ENCODE results near the gene PRKAG1.
A peak's percentile ranks its signal among the peaks of the same experiment; 100 is the strongest.

The PRKAG1 gene

DNA sequence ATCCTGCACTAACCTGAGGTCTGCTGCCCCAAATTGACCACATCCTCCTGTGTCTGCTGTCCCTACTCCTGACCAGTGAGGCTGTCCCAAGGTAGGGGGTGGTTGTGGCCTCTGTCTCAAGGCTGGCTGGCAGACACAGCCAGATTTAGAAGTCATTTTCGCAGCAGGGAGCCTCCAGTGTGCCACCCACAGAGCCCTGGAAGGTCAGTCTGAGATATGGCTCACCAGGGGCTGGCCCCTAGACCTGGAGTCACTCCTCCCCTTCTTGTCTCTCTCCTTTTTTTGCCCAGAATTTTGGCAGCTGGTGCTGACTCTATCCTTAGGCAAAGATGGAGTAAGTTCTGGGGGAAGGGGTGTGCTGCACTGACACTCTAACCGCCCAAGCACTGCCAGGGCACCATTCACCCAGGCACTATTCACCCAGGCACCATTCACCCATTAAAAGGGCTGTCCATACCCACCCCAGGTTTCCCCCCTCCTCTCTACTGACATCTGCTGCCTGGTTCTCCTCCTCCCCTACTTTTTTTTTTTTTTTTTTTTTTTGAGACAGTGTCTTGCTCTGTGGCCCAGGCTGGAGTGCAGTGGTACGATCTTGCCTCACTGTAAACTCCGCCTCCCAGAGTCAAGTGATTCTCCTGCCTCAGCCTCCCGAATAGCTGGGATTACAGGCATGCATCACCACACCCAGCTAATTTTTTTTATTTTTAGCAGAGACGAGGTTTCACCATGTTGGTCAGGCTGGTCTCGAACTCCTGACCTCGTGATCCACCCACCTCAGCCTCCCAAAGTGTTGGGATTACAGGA lies 27.1 kb downstream of the PRKAG1 start:
- Histone ChIP-seq H3K36me3 (ENCODE audit: control insufficient read depth in 2 of 2, insufficient read depth in 1 of 2, low read length in 2 of 2) (no peaks in the 10 kb centered on the region), H3K27ac (ENCODE audit: extremely low read depth, low read depth, low read length) (no peak overlapping the region), H3K4me1 (ENCODE audit: control insufficient read depth, insufficient read depth, low read length) (no peaks in the 10 kb centered on the region; the same call in 1 of the 2 replicates), H3K4me3 (ENCODE audit: low read depth, low read length) (no peak overlapping the region), H3K9me3 (ENCODE audit: control insufficient read depth, insufficient read depth, low read depth, low read length) (no peaks in the 10 kb centered on the region)
- ChIA-PET CTCF (interaction anchor here (0.6 to 4.5 kb wide), 11 partner anchors 9 to 271 kb away, joined by 3 to 79 read pairs (median 5); partner anchors contain the start of gene WNT1), POLR2A (interaction anchor here (0.7 kb wide), 1 partner anchor 209 kb away, joined by 4 read pairs; no protein-coding TSS in a partner anchor)
- TF ChIP-seq OVOL3 (tag by site-specific recombination; IDR thresholded peaks at IDR 0.05), result no peak
- TF ChIP-seq ZNF514 (tag by site-specific recombination; IDR thresholded peaks at IDR 0.05), result no peak
- TF ChIP-seq ZIC2 (tag by site-specific recombination; IDR thresholded peaks at IDR 0.05), result peak; percentile 88
- TF ChIP-seq, protein P1, sequence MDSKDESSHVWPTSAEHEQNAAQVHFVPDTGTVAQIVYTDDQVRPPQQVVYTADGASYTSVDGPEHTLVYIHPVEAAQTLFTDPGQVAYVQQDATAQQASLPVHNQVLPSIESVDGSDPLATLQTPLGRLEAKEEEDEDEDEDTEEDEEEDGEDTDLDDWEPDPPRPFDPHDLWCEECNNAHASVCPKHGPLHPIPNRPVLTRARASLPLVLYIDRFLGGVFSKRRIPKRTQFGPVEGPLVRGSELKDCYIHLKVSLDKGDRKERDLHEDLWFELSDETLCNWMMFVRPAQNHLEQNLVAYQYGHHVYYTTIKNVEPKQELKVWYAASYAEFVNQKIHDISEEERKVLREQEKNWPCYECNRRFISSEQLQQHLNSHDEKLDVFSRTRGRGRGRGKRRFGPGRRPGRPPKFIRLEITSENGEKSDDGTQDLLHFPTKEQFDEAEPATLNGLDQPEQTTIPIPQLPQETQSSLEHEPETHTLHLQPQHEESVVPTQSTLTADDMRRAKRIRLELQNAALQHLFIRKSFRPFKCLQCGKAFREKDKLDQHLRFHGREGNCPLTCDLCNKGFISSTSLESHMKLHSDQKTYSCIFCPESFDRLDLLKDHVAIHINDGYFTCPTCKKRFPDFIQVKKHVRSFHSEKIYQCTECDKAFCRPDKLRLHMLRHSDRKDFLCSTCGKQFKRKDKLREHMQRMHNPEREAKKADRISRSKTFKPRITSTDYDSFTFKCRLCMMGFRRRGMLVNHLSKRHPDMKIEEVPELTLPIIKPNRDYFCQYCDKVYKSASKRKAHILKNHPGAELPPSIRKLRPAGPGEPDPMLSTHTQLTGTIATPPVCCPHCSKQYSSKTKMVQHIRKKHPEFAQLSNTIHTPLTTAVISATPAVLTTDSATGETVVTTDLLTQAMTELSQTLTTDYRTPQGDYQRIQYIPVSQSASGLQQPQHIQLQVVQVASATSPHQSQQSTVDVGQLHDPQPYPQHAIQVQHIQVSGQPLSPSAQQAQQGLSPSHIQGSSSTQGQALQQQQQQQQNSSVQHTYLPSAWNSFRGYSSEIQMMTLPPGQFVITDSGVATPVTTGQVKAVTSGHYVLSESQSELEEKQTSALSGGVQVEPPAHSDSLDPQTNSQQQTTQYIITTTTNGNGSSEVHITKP (tag by site-specific recombination; IDR thresholded peaks at IDR 0.05), result peak; percentile 91
- peak; percentile 58 for TF ChIP-seq GLIS1 (tag by site-specific recombination; IDR thresholded peaks at IDR 0.05)
- TF ChIP-seq, protein P2, sequence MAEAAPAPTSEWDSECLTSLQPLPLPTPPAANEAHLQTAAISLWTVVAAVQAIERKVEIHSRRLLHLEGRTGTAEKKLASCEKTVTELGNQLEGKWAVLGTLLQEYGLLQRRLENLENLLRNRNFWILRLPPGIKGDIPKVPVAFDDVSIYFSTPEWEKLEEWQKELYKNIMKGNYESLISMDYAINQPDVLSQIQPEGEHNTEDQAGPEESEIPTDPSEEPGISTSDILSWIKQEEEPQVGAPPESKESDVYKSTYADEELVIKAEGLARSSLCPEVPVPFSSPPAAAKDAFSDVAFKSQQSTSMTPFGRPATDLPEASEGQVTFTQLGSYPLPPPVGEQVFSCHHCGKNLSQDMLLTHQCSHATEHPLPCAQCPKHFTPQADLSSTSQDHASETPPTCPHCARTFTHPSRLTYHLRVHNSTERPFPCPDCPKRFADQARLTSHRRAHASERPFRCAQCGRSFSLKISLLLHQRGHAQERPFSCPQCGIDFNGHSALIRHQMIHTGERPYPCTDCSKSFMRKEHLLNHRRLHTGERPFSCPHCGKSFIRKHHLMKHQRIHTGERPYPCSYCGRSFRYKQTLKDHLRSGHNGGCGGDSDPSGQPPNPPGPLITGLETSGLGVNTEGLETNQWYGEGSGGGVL (tag by site-specific recombination; IDR thresholded peaks at IDR 0.05), result peak; percentile 78
- peak; percentile 74 for TF ChIP-seq ZNF341 (tag by site-specific recombination; IDR thresholded peaks at IDR 0.05; ENCODE audit: low read depth)
- TF ChIP-seq, protein P3, sequence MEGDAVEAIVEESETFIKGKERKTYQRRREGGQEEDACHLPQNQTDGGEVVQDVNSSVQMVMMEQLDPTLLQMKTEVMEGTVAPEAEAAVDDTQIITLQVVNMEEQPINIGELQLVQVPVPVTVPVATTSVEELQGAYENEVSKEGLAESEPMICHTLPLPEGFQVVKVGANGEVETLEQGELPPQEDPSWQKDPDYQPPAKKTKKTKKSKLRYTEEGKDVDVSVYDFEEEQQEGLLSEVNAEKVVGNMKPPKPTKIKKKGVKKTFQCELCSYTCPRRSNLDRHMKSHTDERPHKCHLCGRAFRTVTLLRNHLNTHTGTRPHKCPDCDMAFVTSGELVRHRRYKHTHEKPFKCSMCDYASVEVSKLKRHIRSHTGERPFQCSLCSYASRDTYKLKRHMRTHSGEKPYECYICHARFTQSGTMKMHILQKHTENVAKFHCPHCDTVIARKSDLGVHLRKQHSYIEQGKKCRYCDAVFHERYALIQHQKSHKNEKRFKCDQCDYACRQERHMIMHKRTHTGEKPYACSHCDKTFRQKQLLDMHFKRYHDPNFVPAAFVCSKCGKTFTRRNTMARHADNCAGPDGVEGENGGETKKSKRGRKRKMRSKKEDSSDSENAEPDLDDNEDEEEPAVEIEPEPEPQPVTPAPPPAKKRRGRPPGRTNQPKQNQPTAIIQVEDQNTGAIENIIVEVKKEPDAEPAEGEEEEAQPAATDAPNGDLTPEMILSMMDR (tag by site-specific recombination; IDR thresholded peaks at IDR 0.05), result peak; percentile 37; the same call in 1 of the 2 replicates
- TF ChIP-seq, protein P4, sequence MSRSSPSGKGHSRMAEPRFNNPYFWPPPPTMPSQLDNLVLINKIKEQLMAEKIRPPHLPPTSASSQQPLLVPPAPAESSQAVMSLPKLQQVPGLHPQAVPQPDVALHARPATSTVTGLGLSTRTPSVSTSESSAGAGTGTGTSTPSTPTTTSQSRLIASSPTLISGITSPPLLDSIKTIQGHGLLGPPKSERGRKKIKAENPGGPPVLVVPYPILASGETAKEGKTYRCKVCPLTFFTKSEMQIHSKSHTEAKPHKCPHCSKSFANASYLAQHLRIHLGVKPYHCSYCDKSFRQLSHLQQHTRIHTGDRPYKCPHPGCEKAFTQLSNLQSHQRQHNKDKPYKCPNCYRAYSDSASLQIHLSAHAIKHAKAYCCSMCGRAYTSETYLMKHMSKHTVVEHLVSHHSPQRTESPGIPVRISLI (tag by site-specific recombination; IDR thresholded peaks at IDR 0.05), result peak; percentile 79; the same call in 1 of the 2 replicates

DNA sequence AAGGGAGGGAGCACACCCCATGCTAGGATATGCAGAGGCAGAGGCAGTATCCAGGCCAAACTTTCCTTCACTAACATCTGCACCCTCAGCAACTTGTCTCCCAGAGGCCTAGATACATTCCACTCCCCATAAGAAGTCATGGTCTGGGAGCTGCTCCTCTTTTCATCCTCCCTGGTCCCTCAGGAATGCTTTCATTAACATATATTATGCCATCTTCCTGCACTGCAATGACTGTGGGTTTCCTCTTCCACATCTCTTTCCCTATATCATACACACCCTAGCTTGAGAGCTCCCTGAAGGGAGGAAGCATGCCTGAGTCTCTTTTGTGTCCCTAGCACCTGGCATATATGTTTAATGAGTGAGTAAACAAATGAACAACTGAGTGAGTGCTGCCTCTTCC lies 28.0 kb downstream of the PRKAG1 start:
- H3K4me1 ChIP-seq (ENCODE audit: control insufficient read depth, insufficient read depth, low read length), result no peaks in the 10 kb centered on the region; the same call in 1 of the 2 replicates
- no peak overlapping the region for H3K4me3 ChIP-seq (ENCODE audit: low read depth, low read length)
- ChIA-PET POLR2A (interaction anchor here (0.9 kb wide), 1 partner anchor 61 kb away, joined by 5 read pairs; no protein-coding TSS in a partner anchor), CTCF (interaction anchor here (0.7 to 4.5 kb wide), 6 partner anchors 8 to 137 kb away, joined by 3 to 79 read pairs (median 6); partner anchors contain the start of genes ARF3 and WNT1)
- H3K9me3 ChIP-seq (ENCODE audit: control insufficient read depth, insufficient read depth, low read depth, low read length), result no peaks in the 10 kb centered on the region
- H3K27ac ChIP-seq (ENCODE audit: extremely low read depth, low read depth, low read length), result no peak overlapping the region
- H3K36me3 ChIP-seq (ENCODE audit: control insufficient read depth in 2 of 2, insufficient read depth in 1 of 2, low read length in 2 of 2), result no peaks in the 10 kb centered on the region
- TF ChIP-seq ZNF623 (tag by site-specific recombination; IDR thresholded peaks at IDR 0.05), result no peak
- TF ChIP-seq ZNF426 (tag by site-specific recombination; IDR thresholded peaks at IDR 0.05), result no peak
- TF ChIP-seq ZNF10 (tag by site-specific recombination; IDR thresholded peaks at IDR 0.05), result no peak
- no peak for TF ChIP-seq ZNF585B (tag by site-specific recombination; IDR thresholded peaks at IDR 0.05)
- TF ChIP-seq, protein P5, sequence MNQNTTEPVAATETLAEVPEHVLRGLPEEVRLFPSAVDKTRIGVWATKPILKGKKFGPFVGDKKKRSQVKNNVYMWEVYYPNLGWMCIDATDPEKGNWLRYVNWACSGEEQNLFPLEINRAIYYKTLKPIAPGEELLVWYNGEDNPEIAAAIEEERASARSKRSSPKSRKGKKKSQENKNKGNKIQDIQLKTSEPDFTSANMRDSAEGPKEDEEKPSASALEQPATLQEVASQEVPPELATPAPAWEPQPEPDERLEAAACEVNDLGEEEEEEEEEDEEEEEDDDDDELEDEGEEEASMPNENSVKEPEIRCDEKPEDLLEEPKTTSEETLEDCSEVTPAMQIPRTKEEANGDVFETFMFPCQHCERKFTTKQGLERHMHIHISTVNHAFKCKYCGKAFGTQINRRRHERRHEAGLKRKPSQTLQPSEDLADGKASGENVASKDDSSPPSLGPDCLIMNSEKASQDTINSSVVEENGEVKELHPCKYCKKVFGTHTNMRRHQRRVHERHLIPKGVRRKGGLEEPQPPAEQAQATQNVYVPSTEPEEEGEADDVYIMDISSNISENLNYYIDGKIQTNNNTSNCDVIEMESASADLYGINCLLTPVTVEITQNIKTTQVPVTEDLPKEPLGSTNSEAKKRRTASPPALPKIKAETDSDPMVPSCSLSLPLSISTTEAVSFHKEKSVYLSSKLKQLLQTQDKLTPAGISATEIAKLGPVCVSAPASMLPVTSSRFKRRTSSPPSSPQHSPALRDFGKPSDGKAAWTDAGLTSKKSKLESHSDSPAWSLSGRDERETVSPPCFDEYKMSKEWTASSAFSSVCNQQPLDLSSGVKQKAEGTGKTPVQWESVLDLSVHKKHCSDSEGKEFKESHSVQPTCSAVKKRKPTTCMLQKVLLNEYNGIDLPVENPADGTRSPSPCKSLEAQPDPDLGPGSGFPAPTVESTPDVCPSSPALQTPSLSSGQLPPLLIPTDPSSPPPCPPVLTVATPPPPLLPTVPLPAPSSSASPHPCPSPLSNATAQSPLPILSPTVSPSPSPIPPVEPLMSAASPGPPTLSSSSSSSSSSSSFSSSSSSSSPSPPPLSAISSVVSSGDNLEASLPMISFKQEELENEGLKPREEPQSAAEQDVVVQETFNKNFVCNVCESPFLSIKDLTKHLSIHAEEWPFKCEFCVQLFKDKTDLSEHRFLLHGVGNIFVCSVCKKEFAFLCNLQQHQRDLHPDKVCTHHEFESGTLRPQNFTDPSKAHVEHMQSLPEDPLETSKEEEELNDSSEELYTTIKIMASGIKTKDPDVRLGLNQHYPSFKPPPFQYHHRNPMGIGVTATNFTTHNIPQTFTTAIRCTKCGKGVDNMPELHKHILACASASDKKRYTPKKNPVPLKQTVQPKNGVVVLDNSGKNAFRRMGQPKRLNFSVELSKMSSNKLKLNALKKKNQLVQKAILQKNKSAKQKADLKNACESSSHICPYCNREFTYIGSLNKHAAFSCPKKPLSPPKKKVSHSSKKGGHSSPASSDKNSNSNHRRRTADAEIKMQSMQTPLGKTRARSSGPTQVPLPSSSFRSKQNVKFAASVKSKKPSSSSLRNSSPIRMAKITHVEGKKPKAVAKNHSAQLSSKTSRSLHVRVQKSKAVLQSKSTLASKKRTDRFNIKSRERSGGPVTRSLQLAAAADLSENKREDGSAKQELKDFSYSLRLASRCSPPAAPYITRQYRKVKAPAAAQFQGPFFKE (tag by site-specific recombination; IDR thresholded peaks at IDR 0.05; ENCODE audit: borderline replicate concordance), result no peak
- no peak for TF ChIP-seq ZFP41 (tag by site-specific recombination; IDR thresholded peaks at IDR 0.05; ENCODE audit: borderline replicate concordance)
- no peak for TF ChIP-seq SCRT2 (tag by site-specific recombination; IDR thresholded peaks at IDR 0.05)
- no peak for TF ChIP-seq ZNF664 (tag by site-specific recombination; IDR thresholded peaks at IDR 0.05)
- TF ChIP-seq ZNF114 (tag by site-specific recombination; IDR thresholded peaks at IDR 0.05), result no peak
- no peak for TF ChIP-seq ZNF785 (tag by site-specific recombination; IDR thresholded peaks at IDR 0.05)

Measured in HEK293 (cell line).